Measurements from ENCODE around the gene PGGT1B. TPM values are rescaled to one million over a fixed set of nuclear protein-coding genes. Genes with fewer than 3 reads are reported as not detected.

Gene PGGT1B
- total and polyA plus RNA-seq, 2 of the 8 experiments (the other 6 are each of a cell fraction or from before 2014, with no cell fraction given), result 1.9 to 43.1 TPM

DNA sequence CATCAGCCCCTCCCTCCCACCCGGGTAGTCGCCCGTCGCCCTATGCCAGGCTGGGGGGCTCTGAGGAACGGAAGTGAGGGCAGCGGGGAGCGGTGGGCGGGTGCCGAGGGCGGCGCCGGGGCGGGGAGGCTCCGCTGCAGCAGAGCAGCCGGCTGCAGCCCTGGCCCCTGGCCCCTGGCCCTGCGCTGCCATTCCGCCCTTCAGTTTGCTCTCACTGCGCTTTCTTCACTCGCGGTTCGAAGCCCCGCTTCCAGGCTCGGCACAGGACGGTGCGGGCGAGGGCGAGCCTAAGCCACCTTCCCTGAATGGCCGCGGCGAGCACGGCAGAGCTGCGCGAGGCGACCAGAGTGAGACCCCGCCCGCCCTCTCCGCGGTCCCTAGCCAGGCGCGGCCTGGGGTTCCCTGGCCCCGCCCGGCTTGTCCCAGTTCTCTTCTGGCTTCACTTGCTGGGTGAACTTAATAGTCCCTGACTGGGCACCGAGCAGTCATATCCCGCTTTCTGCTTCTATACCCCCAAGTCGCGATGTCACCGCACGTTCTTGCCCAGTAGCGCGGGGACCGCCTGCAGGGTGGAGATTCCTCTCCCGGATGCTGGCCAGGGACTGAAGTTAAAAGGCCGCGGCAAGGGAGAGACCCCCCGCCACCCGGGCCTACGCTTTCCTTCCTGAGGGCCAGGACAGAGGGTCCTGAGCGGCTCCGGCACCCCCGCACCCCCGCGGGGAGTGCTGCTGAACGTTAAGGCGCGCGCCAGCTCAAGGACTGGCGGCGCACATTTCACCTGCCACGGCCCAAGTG is 92.3 kb downstream of the PGGT1B start:
- Histone ChIP-seq H3K23ac (ENCODE audit: insufficient read length) (no peak overlapping the region), H4K8ac (ENCODE audit: extremely low read depth, insufficient read depth, low read length) (no peak overlapping the region; the same call in 1 of the 2 replicates), H4K5ac (ENCODE audit: insufficient read length, low read depth, low read length) (peak overlapping the region; percentile 90), H3K79me2 (ENCODE audit: control insufficient read depth in 1 of 2, insufficient read depth in 2 of 2, low read length in 2 of 2) (peaks cover 0 to 29% of the 10 kb centered on the region in 2 experiments; a peak in 3 of 4 replicates), H3K9ac (replicated peaks in 1 of 4; ENCODE audit: extremely low read depth in 1 of 4, low read depth in 3 of 4, low read length in 3 of 4) (peak overlapping the region in 2 of 4 experiments; percentile 16 to 41; a peak in 4 of 7 replicates), H3K14ac (ENCODE audit: insufficient read length) (no peak overlapping the region), H3K4me1 (replicated peaks in 1 of 4; ENCODE audit: control insufficient read depth in 3 of 4, insufficient read depth in 4 of 4, low read length in 3 of 4) (peaks cover 0 to 4% (median 0%) of the 10 kb centered on the region in 4 experiments; a peak in 3 of 7 replicates), H2BK5ac (ENCODE audit: low read depth, low read length) (peak overlapping the region; percentile 81; the same call in 1 of the 2 replicates), H2BK20ac (ENCODE audit: low read length) (no peak overlapping the region), H2BK15ac (ENCODE audit: low read length) (no peak overlapping the region), H3K27ac (ENCODE audit: low read depth, low read length) (no peak overlapping the region), H3K4ac (replicated peaks; ENCODE audit: insufficient read length, low read depth, low read length) (peak overlapping the region; percentile 50), H3K4me3 (ENCODE audit: extremely low read depth in 1 of 4, insufficient read depth in 2 of 4, low read depth in 3 of 4, low read length in 4 of 4) (peak overlapping the region; percentile 75 to 94 (median 90)), H3K4me2 (ENCODE audit: insufficient read depth in 1 of 2, low read depth in 2 of 2, low read length in 2 of 2) (peak overlapping the region; percentile 87 to 97), H3K27me3 (replicated peaks in 1 of 4; ENCODE audit: control insufficient read depth in 3 of 4, extremely low read depth in 1 of 4, insufficient read depth in 3 of 4, low read length in 3 of 4) (peaks cover 3 to 23% (median 11%) of the 10 kb centered on the region in 4 experiments), H2BK120ac (replicated peaks; ENCODE audit: low read depth, low read length) (no peak overlapping the region), H3K18ac (ENCODE audit: extremely low read depth, low read length) (peak overlapping the region; percentile 90), H4K91ac (replicated peaks; ENCODE audit: insufficient read length, low read length) (peak overlapping the region; percentile 63), H3K36me3 (ENCODE audit: control insufficient read depth in 2 of 4, insufficient read depth in 4 of 4, low read length in 3 of 4) (peaks cover 0 to 12% (median 5%) of the 10 kb centered on the region in 4 experiments; a peak in 3 of 8 replicates), H2AFZ (ENCODE audit: low read length) (peak overlapping the region; percentile 54), H3K56ac (replicated peaks; ENCODE audit: insufficient read length, low read depth, low read length) (peak overlapping the region; percentile 89), H3K79me1 (ENCODE audit: low read depth, low read length) (no peaks in the 10 kb centered on the region), H4K20me1 (replicated peaks in 1 of 2; ENCODE audit: control insufficient read depth in 1 of 2, insufficient read depth in 2 of 2, low read length in 2 of 2) (no peaks in the 10 kb centered on the region), H3K23me2 (ENCODE audit: low read depth, low read length) (peaks cover 16% of the 10 kb centered on the region), H2BK12ac (ENCODE audit: low read depth, low read length) (peak overlapping the region; percentile 60; the same call in 1 of the 2 replicates), H2AK5ac (ENCODE audit: low read depth, low read length) (no peak overlapping the region), H3K9me3 (ENCODE audit: insufficient read depth in 2 of 2, low read depth in 1 of 2, low read length in 1 of 2) (peaks cover 20 to 21% of the 10 kb centered on the region in 2 experiments)
- FAIRE-seq (no peak), DNase-seq (ENCODE audit: low read depth in 1 of 2, low spot score in 2 of 2) (peak in 1 of 2 experiments; percentile 85)
- POLR2A ChIA-PET (ENCODE audit: partially characterized antibody), result interaction anchor here (0.8 to 2.5 kb wide), 7 partner anchors 9 to 93 kb away, joined by 3 to 13 read pairs (median 6); partner anchors contain the start of gene PGGT1B
- 3% methylated on average over 43 of the region's 69 CpGs; no CpG with 5 or more reads in 1 of the 2 experiments for WGBS, 2 experiments (ENCODE audit: extremely low coverage in 1 of 2, insufficient coverage in 1 of 2, insufficient read length in 1 of 2, insufficient replicate concordance in 2 of 2, low coverage in 1 of 2, low lambda C conversion rate in 2 of 2, missing lambda C conversion rate in 1 of 2)
- TF ChIP-seq SP2 (IDR thresholded peaks at IDR 0.05; ENCODE audit: low read length) (no peak), CHD2 (IDR thresholded peaks at IDR 0.05; ENCODE audit: low read length) (no peak), EGR1 (IDR thresholded peaks at IDR 0.05; ENCODE audit: borderline replicate concordance, low read depth, low read length) (no peak), KDM4A (IDR thresholded peaks at IDR 0.05; ENCODE audit: low read depth, low read length, severe bottlenecking) (peak; percentile 95), EZH2 (IDR thresholded peaks at IDR 0.05; ENCODE audit: low read depth, low read length, severe bottlenecking) (peak; percentile 50), YY1 (IDR thresholded peaks at IDR 0.05; ENCODE audit: low read depth, low read length) (peak; percentile 42; the same call in 1 of the 2 replicates), ASH2L (IDR thresholded peaks at IDR 0.05; ENCODE audit: low read length) (peak; percentile 35), NRF1 (IDR thresholded peaks at IDR 0.05; ENCODE audit: low read depth, low read length) (no peak), CREB1 (IDR thresholded peaks at IDR 0.05) (peak; percentile 2; the same call in 1 of the 2 replicates), RNF2 (IDR thresholded peaks at IDR 0.05; ENCODE audit: borderline replicate concordance, low read depth, low read length, missing control alignments, poor library complexity, severe bottlenecking) (peak; percentile 31)
- CTCF ChIA-PET (ENCODE audit: partially characterized antibody), result interaction anchor here (1.0 to 3.9 kb wide), 3 partner anchors 10 to 70 kb away, joined by 3 to 16 read pairs (median 4); no protein-coding TSS in a partner anchor

All from H1 (cell line).